ENCODE data around the gene PSMD13.
A peak's percentile ranks its signal among the peaks of the same experiment; 100 is the strongest.

Gene PSMD13

DNA sequence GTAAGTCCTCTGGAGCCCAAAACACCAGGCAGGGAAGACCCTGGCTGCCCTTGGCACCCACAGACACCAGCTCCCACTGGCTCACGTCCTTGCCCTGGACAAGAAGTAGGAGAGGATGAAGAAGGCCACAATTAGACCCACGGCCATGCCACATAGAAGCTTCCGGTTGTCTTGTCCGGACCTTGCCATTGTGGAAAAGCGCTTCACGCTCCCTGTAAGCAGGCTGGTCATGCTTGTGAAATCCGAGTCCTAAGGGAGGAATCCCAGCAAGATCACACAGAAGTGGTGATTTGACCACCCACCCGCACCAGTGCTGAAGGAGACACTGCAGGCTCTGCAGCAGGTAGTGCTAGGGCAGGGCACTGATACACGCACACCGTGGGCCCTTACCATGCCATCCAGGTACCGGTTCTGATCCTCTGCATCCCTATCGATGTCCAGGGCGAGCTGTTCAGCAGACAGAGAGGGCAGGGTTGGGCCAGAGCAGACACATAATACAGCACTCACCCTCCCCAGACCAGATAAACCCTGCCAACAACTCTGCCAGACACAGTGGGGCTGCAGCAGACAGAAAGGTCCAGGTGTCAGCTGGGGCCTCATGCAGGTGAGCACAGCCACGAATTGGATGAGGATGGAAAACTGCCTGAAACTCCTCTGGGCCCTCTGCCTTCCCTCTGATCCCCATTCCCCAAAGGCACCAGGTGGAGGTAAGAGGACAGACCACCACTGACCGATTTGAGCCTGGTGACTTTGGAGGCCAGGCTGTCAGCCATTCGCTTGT is 31.4 kb upstream of the PSMD13 start:
- DNase-seq = no peak

DNA sequence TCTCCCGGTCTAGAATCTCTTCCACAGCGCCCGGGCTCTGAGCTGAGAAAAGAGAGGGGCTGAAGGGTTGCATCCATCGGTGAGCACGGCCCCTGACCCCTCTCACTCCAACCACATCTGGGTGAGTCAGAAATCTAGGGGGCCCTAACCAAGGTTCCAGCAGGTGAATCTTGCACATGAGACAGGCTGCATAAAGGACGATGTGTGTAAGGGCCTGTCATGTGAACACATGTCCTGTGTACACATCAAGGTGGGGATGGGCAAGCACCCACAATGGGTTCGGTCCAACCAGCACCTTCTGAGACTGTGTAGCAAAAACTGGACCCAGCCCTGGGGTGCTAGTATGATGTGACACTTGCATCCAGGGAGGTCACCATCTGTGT is 30.8 kb upstream of the PSMD13 start:
- no peak for DNase-seq

DNA sequence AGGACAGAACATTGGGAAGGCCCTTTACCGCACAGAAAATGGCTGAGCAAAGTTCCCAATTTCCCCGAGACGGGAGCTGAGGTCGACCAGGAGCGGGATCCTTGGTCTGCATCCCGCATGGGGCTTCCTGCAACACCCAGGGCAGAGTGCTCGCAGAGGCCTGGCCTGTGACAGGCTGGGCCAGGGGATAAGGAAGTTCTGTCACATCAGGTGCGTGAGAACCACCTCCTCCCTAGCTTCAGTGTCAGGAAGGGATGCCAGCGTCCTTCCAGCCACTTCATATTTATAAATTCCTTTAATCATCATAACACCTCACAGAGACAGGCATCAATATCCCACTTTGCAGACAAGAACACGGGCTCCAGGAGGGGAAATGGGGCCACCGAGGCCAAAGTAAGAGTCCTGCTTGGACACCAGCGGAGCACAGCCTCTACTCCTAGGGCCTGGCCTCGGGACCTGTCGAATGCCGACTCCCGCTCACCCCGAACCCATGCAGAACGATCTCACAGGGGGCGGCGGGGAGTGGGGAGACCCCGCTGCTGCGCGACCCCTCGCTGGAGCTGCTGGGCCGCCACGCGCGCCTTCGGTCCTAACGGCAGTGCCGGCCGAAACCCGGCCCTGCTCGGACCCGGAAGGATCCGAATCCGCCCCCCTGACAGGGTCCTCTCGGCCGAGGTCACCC is 30.1 kb upstream of the PSMD13 start:
- DNase-seq = no peak

DNA sequence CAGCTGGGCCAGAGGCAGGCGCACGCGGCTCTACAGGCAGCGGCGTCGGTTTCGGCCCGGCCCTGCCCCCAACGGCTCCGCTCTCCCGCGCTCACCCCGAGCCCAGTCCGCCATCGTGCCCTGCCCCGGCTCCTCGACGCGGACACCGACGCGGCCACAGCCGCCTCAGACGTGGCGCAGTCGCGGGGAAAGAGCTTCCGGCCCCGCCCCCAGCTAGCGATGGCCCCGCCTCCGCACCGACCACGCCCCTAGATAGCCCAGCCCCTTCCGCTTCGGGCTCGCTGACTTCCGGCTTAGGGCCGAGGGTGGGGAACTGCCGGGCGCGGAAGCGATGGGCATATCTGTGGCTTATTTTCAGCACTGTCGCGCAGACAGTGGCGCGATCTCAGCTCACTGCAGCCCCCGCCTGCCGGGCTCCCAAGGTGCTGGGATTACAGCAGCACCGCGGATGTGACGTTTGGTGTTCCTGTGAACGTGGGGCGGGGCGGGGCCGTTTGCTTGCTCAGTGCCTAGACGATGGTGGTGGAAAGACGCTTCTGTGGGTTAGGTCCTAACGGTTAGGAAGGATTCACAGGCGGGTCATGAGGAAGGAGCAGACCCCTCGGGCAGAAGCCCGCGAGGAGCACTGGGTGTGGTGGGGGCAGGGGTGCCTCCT is 29.4 kb upstream of the PSMD13 start, which contains the start of the genes BET1L and RIC8A:
Gene BET1L (minus strand): TSS at position 192 of the 655 bp plus-strand sequence. CDS start 78 bp downstream, at position 114.
Gene RIC8A (plus strand): TSS at position 501 of the 655 bp plus-strand sequence. CDS start 1,147 bp downstream, outside the sequence.
- DNase-seq = peak; percentile 99

DNA sequence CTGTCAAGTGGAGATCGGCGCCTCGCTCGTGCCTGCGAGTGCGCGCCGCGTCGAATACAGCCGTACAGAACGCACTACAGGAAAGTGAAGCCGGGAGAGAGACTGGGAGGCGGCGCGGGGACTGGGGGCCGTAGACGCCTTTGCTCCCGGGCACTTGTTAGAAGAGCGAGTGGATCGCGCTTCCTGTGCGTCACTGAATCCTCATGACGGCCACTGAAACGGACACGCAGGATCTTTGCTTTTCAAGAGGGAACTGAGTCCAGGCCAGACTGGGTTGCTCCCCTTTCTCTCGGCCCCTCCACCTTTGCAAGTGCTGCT is 29.0 kb upstream of the PSMD13 start:
- DNase-seq = no peak

DNA sequence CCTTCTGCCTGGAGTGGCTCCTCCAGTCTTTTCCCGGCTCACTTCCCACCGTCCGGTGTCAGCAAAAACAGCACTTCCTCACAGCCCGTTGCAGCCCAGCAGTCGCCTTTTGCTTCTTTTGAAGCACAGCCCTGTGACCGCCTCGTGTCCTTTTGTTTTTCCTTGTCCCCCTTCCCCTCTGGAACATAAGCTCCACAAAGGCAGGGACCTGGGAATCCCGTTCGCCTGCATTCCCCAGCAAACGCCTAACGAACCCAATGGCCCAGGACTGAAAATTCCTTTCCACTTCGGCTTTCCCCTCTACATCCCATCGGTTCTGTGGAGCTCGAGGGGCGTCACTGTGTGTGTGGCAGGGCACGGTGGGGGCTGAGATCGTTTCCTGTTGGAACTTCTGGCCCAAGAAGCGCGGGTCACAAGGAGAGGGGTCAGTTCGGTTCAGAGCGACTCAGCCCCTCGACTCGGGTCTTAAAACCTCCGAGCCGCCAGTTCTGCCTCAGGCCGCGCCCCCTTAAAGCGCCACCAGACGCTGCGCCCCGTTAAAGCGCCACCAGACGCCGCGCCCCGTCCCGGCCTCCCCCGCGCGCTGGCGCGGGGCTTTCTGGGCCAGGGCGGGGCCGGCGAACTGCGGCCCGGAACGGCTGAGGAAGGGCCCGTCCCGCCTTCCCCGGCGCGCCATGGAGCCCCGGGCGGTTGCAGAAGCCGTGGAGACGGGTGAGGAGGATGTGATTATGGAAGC is 28.4 kb upstream of the PSMD13 start:
- DNase-seq = peak; percentile 86

DNA sequence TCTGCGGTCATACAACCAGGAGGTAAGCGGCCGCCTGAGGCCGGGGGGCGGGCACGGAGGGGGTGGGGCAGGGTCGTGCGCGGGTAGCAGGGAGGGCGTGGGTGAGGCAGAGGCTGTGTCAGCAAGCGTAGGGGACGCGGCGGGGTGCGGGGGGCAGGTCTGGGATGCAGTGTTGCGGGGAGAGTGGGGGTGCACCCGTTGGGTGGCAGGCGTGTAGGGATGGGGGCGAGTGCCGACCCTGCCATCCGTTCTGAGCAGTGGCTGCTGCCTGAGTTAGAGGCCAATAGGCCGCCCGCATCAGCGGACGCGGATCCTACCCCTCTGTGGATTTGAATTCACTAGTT is 27.9 kb upstream of the PSMD13 start:
- DNase-seq = peak; percentile 31

DNA sequence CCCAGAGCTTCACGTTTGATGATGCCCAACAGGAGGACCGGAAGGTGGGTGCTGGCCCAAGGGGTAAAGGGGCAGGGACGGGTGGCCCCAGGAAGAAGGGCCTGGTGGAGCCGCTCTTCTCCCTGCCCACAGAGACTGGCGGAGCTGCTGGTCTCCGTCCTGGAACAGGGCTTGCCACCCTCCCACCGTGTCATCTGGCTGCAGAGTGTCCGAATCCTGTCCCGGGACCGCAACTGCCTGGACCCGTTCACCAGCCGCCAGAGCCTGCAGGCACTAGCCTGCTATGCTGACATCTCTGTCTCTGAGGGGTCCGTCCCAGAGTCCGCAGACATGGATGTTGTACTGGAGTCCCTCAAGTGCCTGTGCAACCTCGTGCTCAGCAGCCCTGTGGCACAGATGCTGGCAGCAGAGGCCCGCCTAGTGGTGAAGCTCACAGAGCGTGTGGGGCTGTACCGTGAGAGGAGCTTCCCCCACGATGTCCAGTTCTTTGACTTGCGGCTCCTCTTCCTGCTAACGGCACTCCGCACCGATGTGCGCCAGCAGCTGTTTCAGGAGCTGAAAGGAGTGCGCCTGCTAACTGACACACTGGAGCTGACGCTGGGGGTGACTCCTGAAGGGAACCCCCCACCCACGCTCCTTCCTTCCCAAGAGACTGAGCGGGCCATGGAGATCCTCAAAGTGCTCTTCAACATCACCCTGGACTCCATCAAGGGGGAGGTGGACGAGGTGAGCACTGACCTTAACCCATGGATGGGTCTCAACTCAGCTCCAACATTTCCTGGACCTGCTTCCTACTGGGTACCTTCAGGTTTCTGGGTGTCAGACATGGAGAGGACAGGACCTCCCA is 27.3 kb upstream of the PSMD13 start:
- DNase-seq = no peak

DNA sequence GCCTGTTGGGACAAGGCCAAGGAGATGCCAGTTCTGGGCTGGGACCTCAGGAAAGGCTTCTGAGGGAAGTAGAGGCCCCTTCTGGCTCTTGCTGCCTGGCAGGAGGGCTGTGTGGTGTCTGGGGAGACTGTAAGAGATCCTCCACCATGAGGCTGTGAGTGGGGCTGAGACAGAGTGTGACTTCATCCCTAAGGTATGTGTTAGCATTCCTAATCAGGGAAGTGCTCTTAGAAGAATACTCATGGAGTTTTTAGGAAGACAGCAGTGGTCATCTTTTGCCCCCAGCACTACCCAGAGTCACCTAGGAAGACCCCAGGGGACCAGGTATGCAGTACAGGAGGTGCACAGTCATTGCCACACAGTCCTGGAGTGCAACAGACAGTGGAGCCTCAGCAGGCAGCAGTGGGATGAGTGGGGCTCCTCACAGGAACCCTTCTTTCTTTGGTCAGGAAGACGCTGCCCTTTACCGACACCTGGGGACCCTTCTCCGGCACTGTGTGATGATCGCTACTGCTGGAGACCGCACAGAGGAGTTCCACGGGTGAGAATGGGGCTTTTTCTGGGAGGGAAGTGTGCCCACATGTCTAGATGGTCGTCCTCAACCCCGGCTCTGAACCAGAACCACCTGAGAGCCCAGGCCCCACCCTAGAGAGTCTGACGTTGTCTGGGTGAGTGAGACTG is 26.5 kb upstream of the PSMD13 start:
- DNase-seq = no peak

DNA sequence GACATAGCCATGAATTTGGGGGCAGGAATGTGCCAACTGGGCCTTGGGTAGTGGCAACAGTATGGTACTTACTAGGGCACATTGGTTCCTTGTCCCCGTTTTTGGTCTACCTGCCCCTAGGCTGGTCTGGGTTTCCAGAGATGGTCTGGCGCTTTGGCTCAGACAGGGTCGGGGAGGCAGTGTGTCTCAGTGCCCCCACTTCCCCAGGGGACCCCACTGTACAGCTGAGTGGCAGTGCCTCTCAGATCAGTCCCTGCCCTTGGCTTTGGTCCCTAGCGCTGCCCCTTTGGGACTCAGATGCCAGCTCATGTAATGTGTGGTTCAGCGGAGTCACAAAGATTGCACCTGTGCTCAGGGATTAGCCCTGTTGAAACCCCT is 26.0 kb upstream of the PSMD13 start:
- DNase-seq = no peak

DNA sequence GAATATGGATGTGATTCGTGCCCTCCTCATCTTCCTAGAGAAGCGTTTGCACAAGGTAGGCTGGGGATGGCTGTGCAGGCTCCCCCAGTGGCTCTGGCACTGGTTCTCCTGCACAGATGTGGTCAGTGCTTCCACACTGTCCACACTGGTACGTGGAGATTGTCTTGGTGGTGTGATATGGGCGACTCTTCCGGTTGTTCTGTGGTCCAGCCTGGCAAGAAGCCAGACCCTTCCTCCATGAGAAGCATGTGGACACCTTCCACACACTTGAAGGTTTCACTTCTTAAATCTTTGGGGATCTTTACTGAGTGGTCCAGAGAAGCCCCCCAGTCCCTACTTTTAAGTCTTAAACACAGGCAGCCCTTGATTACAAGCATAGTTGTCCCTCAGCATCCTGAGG is 25.5 kb upstream of the PSMD13 start:
- DNase-seq = no peak

DNA sequence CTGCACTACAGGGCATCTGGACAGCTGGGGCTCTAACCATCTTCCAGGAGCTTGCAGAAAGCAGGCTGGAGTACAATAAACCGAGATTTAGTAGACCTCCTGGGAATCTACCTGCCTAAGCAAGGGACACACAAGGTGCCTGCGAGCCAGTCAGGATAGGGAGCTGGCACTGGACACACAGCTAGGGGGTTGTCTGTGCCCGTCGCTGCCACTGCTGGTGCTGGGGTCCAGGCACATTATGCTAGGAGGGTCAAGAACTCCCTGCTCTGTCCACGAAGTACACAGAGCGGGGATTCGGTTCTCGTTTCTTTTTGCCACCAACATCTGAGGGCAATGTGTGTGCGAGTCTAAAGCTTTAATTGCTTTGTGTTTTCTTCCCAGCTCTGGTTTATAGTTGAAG is 25.0 kb upstream of the PSMD13 start:
- DNase-seq = no peak

DNA sequence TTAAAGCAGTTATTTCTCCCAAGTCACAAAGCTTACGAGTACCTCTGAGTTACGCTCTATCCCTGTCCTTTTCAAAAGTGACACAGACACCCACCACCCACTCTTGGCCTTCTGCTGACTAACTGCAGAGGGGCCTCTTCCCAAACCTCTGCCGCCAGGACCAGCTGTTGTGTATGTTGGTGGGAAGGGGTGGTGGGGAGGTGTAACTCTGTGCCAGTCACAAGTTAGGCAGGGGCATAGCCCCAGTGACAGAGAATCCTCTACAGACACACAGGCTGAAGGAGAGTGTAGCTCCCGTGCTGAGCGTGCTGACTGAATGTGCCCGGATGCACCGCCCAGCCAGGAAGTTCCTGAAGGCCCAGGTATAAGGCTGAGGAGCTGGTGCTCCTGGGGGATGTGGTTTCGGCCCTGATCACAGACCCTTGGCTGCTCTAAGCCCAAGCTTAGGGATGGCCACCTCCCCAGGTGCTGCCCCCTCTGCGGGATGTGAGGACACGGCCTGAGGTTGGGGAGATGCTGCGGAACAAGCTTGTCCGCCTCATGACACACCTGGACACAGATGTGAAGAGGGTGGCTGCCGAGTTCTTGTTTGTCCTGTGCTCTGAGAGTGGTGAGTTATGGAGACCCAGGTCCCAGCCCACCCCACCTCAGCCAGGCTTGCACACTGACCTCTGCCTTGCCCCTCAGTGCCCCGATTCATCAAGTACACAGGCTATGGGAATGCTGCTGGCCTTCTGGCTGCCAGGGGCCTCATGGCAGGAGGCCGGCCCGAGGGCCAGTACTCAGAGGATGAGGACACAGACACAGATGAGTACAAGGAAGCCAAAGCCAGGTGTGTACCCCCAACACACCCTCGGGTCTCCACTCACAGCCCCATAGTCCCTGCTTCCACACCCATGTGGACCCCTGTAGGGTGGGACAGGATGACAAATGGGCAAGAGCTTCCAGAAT is 24.4 kb upstream of the PSMD13 start:
- no peak for DNase-seq

DNA sequence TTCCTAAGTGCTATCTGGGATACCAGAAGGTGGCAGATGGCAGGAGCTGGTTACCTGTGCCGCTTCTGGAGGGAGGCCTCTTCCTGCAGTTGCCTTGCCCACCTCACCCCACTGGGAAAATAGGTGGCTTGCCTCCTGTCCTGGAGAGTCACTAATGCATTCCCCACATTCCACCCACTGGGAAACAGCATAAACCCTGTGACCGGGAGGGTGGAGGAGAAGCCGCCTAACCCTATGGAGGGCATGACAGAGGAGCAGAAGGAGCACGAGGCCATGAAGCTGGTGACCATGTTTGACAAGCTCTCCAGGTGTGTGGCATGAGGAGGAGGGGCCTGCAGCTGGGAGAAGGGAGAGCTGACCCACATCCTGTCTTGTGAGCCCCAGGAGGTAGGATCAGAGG is 23.7 kb upstream of the PSMD13 start:
- no peak for DNase-seq

DNA sequence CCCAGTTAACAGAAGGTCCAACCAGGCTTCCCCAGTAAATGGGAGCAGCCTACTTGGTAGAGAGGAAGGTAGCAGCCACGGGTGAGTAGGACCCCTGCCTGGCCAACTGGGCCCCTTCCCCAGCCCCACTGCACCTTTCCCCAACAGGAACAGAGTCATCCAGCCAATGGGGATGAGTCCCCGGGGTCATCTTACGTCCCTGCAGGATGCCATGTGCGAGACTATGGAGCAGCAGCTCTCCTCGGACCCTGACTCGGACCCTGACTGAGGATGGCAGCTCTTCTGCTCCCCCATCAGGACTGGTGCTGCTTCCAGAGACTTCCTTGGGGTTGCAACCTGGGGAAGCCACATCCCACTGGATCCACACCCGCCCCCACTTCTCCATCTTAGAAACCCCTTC is 22.7 kb upstream of the PSMD13 start:
- DNase-seq = no peak

DNA sequence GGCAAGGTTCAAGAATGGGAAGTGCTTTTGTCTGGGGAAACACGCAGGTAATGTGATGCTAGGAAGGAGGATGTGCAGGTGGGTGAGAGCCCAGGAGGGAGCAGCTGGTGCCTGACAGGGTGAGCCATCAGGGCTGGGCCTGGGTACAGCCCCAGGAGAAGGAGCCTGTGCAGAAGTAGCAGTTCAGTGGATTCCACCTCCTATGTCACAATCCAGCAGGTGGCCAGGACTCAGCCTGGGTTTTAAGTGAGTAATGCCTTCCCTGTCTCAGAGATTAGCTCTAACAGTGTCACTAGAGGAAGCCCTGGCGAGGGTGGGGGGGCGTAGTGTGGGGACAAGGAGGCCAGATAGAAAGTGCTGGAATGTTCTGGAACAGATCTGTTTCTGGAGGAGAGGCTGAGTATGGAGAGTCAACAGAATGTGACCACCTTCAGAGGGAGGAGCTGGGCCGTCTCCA is 21.2 kb upstream of the PSMD13 start:
- peak; percentile 17 for DNase-seq

DNA sequence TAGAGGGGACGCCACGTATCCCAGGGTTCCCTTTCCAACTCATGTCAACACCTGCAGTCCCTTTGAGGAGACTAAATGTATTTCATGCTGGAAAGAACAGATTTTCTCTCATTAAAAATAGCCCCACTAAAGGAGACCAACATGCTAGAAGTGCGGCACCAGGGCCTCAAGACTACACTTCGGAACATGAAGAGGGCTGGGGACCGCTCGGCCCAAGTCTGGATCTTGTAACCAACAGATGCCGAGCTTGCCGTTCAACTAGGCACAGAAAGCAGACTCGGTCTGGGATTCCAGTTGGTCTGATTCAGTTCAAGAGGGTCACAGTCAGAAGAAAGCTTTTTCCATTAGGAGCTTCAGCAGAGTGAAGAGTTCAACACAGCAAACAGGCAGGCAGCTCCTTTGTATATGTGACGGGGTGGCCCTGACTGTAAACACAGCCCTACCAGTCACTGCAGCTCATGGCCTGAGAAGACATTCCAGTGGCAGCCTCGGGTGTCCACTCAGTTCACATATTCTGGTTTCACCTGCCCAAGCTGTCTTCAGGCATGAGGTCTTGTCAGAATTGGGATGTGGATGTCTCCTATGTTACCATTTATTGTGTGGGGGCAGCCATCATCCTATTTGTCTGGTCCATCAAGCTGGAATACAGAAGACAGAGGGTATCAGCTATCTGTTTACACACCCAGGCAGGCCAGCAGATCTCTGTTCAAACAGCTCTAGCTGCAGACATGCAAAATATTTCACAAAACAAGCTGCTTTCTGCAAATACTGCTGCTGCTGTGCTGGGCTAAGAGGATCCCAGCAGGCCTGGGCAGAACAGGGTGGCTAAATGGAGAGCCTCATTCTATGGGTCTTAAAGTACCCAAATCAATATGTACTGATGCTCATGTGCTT is 20.4 kb upstream of the PSMD13 start:
- DNase-seq = no peak

DNA sequence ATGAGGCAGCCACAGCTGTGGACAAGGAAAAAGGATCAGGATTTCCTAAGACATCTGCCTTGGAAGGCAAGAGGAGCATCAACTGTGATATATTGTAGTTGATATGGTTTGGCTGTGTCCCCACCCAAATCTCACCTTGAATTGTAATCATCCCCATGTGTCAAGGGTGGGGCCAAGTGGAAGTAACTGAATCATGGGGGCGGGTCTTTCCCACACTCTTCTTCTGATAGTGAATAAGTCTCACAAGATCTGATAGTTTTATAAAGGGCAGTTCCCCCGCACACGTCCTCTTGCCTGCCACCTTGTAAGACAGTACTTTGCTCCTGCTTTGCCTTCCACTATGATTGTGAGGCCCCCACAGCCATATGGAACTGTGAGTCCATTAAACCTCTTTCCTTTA is 19.1 kb upstream of the PSMD13 start:
- no peak for DNase-seq

DNA sequence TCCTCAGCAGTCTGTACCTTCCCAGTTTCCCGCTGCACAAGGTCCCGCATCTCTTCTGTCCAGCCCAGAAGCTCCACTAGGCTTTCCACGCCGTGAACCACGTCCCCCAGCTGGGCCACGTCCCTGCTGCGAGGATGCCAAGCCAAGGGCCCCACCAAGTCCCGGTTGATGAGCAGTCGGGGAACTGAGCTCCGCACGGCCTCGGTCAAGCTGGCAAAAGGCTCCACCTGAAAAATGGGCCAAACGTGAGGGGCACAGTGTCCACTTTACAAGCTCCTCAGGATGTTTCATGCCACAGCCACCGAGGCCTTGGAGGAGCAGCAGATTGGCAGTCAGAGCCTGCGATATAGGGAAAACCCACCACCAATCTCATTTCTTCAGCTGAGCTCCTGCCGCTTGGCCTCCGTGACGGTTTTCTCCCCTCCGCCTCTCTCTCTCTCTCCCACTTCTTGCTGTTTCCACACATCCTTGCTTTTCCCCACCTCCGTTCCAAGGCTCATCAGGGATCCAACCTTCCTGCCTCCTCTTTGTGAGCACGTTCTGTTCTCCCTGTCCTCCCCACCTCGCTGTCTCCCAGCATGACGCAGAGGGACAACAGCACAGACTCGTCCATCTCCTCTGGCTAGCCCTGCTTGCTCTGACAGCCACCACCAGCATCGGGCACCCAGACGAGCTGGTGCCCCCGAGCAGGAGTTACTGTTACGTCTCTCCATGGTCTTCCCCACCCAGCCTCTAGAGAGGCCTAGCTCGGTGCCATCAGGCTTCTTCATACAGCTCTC is 17.8 kb upstream of the PSMD13 start:
- DNase-seq = no peak
